Stimulated activated CD4-positive, alpha-beta T cell treated with anti-CD3 and anti-CD28 coated beads, TNF-alpha, amount 100 ng/mL, for 24 hours (primary cell): ENCODE data around the gene PRDM16.
"Not testable (repeated sequence)": the region's sequence is repeated elsewhere in the genome, so short reads cannot be mapped to it uniquely, and the experiment has no call there.

ENCODE experiments used
- DNase-seq, 3 experiments: peaks; one replicate each; pipeline ENCODE4 v3.0.0-alpha.2; 2020; ENCODE audit warnings: low read depth in 3 of 3

The PRDM16 gene

GRCh38 chr1:3162322-3162882, 93.4 kb downstream of the PRDM16 start:
- no peak for DNase-seq

- DNase-seq: no peak
These were observed 94.4 kb downstream of the PRDM16 start for GRCh38 chr1:3163356-3163755.

- DNase-seq: no peak
These were observed 95.7 kb downstream of the PRDM16 start for GRCh38 chr1:3164671-3165070.

DNA sequence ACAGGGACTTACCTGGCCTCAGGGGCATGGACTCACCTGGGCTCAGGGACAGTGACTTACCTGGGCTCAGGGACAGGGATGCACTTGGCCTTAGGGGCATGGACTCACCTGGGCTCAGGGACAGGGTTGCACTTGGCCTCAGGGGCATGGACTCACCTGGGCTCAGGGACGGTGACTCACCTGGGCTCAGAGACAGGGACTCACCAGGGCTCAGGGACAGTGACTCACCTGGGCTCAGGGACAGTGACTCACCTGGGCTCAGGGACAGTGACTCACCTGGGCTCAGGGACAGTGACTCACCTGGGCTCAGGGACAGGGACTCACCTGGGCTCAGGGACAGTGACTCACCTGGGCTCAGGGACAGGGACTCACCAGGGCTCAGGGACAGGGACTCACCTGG, 96.2 kb downstream of the PRDM16 start:
- DNase-seq: not testable (repeated sequence)

GRCh38 chr1:3166206-3166918, 97.4 kb downstream of the PRDM16 start:
- DNase-seq: no peak

- DNase-seq: no peak
These were observed 98.3 kb downstream of the PRDM16 start for GRCh38 chr1:3167255-3167654.

GRCh38 chr1:3168678-3169077, 99.7 kb downstream of the PRDM16 start:
- no peak for DNase-seq

- DNase-seq: no peak
These were observed 100.8 kb downstream of the PRDM16 start for GRCh38 chr1:3169665-3170356.

- DNase-seq: no peak
These were observed 101.8 kb downstream of the PRDM16 start for GRCh38 chr1:3170561-3171453.

DNA sequence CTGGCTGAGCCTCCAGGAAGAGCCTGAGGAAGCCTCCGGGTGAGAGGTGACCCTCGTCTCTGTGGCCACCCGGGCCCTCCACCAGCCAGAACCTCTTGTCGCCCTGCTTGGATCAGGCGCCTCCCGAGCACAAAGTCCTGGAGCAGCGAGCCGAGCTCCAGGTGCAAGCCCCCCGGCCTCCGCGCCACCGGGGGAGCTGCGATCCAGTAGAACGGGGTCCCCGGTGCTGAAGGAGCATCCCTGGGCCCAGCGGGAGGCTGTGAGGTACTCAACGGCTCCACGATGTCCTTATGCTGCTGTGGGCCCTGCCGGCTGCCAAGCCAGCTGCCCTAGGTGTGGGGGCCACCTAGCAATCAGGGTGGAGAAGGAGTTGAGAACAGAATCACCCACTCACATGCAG, 102.8 kb downstream of the PRDM16 start:
- DNase-seq: no peak

DNA sequence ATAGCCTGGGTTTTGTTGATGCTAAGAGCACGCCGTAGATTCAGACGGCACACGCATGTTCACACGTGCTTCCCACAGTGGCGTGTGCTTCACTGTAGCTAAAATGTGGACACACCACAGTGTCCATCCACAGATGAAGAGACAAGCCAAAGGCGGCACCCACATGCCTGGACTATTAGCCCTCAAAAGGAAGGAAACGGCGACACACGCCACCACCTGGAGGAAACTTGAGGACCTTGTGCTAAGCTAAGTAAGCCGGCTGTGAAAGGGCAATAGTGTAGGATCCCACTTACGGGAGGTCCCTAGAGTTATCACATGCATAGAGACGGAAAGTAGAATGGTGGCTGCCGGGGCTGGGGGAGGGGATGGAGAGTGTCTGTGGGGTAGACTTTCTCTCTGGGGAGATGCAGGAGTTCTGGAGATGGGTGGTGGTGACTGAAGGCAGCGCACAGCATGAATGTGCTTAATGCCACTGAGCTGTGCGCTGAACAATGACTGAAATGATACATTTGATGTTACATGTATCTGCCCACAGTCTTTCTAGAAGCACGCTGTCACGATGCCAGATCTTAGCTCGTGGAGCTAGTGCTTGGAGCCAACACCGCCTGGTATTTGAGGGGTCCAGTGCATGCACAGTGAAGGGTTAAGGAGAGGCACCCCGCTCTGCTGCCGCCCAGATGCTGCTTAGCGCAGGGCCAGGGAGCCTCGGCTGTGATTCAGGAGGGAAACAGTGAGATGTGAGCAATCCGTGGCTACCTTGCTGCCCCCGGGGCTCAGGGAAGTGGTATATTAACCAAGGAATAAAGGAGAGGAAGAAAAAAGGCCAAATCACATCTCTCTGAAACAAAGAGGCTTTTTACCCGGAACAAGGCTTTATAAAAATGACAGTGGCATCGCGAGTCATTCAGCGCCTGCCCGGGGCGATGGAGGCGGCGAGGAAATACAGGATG, 103.7 kb downstream of the PRDM16 start:
- DNase-seq: no peak

DNA sequence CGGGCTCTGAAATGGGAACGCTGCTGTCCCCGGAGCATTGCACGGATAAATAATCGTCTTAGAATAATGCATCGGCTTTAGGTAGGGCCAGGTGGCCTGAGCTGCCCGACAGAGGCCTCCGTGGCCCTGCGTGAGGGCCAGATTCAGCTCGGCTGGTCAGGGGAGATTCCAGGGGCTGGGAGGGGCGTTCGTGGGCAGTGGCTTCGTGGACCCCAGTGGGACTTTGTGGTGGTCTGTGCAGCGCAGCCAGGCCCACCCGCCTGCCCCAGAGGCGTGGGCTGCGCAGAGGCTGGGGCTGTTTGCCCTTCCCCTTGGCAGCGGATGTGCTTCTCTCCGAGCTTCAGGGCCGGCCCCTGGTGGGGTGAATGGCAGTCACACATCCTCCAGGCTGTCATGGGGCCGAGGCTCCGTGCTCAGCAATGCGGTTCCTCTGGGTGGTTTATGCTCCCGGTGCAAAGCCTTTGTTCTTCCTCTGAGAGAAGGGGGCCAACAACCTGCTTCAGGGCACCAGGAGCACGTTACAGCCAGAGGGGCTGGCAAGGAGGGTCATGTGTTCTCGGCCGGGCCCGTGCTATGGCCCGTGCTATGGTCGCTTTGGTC, 104.5 kb downstream of the PRDM16 start:
- DNase-seq: no peak

DNA sequence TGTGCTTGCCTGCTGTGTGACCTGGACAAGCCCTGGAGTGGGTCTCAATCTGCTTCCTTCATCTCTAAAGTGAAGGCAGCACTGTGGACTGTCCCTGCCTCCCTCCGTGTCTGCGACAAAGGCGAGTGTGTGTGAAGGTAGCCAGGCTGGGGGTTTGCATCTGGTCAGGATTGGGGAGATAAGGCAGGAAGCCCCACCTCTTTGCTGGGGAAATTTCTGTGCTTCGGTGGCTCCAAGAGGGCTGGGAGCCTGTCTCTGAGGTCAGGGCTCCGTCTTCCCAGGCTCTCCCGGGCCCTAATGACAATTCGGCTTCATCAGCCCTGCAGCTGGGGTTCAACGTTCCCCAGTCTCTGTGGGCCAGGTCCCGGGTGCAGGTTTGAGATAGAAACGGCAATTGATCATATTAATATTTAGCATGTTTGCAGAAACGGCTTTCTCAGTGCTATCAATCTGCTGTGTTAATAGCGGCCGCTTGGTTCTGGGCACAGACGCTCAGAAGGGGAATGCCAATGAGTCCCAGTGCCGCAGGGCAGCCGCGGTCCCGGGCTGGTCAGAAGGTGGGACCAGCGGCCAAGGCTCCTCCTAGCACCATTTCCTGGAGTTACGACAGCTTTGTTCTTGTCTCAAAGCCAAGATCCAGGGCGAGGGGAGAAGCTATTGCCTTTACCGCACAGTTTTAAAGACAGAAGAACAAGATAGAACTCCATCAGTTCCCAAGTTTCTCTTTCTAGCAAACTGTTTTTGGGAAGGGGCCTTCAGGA, 105.7 kb downstream of the PRDM16 start:
- no peak for DNase-seq

GRCh38 chr1:3175486-3175885, 106.5 kb downstream of the PRDM16 start:
- DNase-seq: no peak

DNA sequence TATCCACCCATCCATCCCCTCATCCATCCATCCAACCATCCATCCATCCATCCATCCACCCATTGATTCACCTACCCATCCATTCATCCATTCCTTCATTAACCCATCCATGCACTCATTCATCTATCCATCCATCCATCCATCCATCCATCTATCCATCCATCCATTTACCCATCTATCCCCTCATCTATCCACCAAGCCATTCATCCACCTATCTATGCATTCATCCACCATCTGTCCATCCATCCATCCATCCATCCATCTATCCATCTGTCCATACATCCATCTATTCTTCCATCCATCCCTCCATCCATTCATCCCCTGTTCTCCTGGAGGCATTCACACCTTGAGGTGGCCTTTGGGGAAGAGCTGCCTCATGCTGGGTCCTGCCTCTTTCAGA, 107.0 kb downstream of the PRDM16 start:
- DNase-seq: no peak

GRCh38 chr1:3176820-3177219, 107.8 kb downstream of the PRDM16 start:
- DNase-seq: no peak

- DNase-seq: no peak
These were observed 109.3 kb downstream of the PRDM16 start for GRCh38 chr1:3178279-3178678.

DNA sequence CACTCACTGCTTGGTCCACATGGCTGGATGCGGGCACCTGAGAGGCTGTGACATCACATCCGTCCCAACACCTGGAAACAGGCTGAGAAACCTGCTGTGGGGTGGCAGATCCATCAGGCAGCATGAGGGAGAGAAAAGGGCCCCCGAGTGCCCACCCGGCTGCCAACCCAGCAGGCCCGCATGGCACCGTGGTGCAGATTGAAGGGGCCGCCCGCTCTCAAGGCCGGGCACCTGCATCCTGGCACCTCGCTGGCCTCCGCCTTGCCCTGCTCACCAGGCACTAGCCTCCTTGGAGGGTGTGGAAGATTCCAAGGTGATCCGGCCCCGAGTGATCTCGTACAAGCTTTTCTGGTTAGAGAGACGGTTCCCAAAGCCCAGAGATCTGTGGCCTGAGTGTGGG, 110.5 kb downstream of the PRDM16 start:
- no peak for DNase-seq

GRCh38 chr1:3180915-3181314, 111.9 kb downstream of the PRDM16 start:
- DNase-seq: no peak

GRCh38 chr1:3181956-3182355, 113.0 kb downstream of the PRDM16 start:
- no peak for DNase-seq
